ENCODE data around the gene PCCA.

Gene PCCA

GRCh38 chr13:100543872-100544602 is 455.1 kb downstream of the PCCA start:
- Histone ChIP-seq H3K27ac (no peak overlapping the region), H3K36me3 (no peaks in the 10 kb centered on the region), H3K4me3 (ENCODE audit: low read depth in 1 of 2, low read length in 1 of 2) (no peak overlapping the region), H3K4me1 (ENCODE audit: control insufficient read depth in 1 of 2, insufficient read depth in 1 of 2, low read depth in 1 of 2, low read length in 1 of 2) (no peaks in the 10 kb centered on the region), H3K9me3 (no peaks in the 10 kb centered on the region), H3K27me3 (no peaks in the 10 kb centered on the region)
- TF ChIP-seq CTCF (IDR thresholded peaks at IDR 0.05): no peak

- Histone ChIP-seq H3K4me3 (ENCODE audit: low read depth in 1 of 2, low read length in 1 of 2) (no peak overlapping the region), H3K27ac (no peak overlapping the region), H3K9me3 (no peaks in the 10 kb centered on the region), H3K4me1 (ENCODE audit: control insufficient read depth in 1 of 2, insufficient read depth in 1 of 2, low read depth in 1 of 2, low read length in 1 of 2) (no peaks in the 10 kb centered on the region), H3K36me3 (no peaks in the 10 kb centered on the region), H3K27me3 (no peaks in the 10 kb centered on the region)
- TF ChIP-seq CTCF (IDR thresholded peaks at IDR 0.05): no peak
These were observed 456.2 kb downstream of the PCCA start for GRCh38 chr13:100544866-100545683.

- Histone ChIP-seq H3K27ac (no peak overlapping the region), H3K4me3 (ENCODE audit: low read depth in 1 of 2, low read length in 1 of 2) (no peak overlapping the region), H3K9me3 (no peaks in the 10 kb centered on the region), H3K4me1 (ENCODE audit: control insufficient read depth in 1 of 2, insufficient read depth in 1 of 2, low read depth in 1 of 2, low read length in 1 of 2) (no peaks in the 10 kb centered on the region), H3K27me3 (no peaks in the 10 kb centered on the region), H3K36me3 (no peaks in the 10 kb centered on the region)
- no peak for TF ChIP-seq CTCF (IDR thresholded peaks at IDR 0.05)
These were observed 456.8 kb downstream of the PCCA start for GRCh38 chr13:100545684-100546061.

- no peak for TF ChIP-seq CTCF (IDR thresholded peaks at IDR 0.05)
- Histone ChIP-seq H3K9me3 (no peaks in the 10 kb centered on the region), H3K4me3 (ENCODE audit: low read depth in 1 of 2, low read length in 1 of 2) (no peak overlapping the region), H3K27ac (no peak overlapping the region), H3K27me3 (no peaks in the 10 kb centered on the region), H3K4me1 (ENCODE audit: control insufficient read depth in 1 of 2, insufficient read depth in 1 of 2, low read depth in 1 of 2, low read length in 1 of 2) (no peaks in the 10 kb centered on the region), H3K36me3 (no peaks in the 10 kb centered on the region)
These were observed 458.0 kb downstream of the PCCA start for GRCh38 chr13:100546713-100547405.

- H3K36me3 ChIP-seq: no peaks in the 10 kb centered on the region
- no peak overlapping the region for H3K27ac ChIP-seq
- H3K4me1 ChIP-seq (ENCODE audit: control insufficient read depth in 1 of 2, insufficient read depth in 1 of 2, low read depth in 1 of 2, low read length in 1 of 2): no peaks in the 10 kb centered on the region
- no peak overlapping the region for H3K4me3 ChIP-seq (ENCODE audit: low read depth in 1 of 2, low read length in 1 of 2)
- no peaks in the 10 kb centered on the region for H3K27me3 ChIP-seq
- TF ChIP-seq CTCF (IDR thresholded peaks at IDR 0.05): no peak
- no peaks in the 10 kb centered on the region for H3K9me3 ChIP-seq
These were observed 458.9 kb downstream of the PCCA start for GRCh38 chr13:100547791-100548201.
